GM12891 (cell line): ENCODE data around the gene RBM38.

Source experiments
- DNase-seq: peaks from one replicate; pipeline ENCODE4 v3.0.0; 2011; ENCODE audit warnings: low spot score; ENCODE audit not compliant: insufficient read length
- FAIRE-seq: peaks from 2 replicates; lab custom pipeline; 2011; peaks lifted over from hg19 to GRCh38; lab: Jason Lieb, UNC
- PAX5 ChIP-seq: IDR thresholded peaks from 2 replicates; pipeline ENCODE4 v1.6.1; 2011; ENCODE audit warnings: low read length, moderate library complexity, mild to moderate bottlenecking; ENCODE audit not compliant: insufficient read depth, severe bottlenecking
- POLR2A ChIP-seq: IDR thresholded peaks from 2 replicates; pipeline ENCODE4 v1.6.1; 2011; ENCODE audit warnings: low read depth, low read length, control low read depth
- POLR2AphosphoS5 ChIP-seq: IDR thresholded peaks from 2 replicates; pipeline ENCODE4 v1.6.1; 2011; ENCODE audit warnings: low read depth, low read length, control low read depth
- POU2F2 ChIP-seq: IDR thresholded peaks from 2 replicates; pipeline ENCODE4 v1.6.1; 2011; ENCODE audit warnings: low read depth, mild to moderate bottlenecking, control low read depth, low read length, moderate library complexity
- SPI1 ChIP-seq: IDR thresholded peaks from 2 replicates; pipeline ENCODE4 v1.6.1; 2011; ENCODE audit warnings: low read depth, low read length, control low read depth
- TAF1 ChIP-seq: IDR thresholded peaks from 2 replicates; pipeline ENCODE4 v1.6.1; 2011; ENCODE audit warnings: low read depth, low read length, control low read depth

Gene RBM38

GRCh38 chr20:57420571-57421252 lies 29.5 kb downstream of the RBM38 start:
- FAIRE-seq (no peak), DNase-seq (no peak)
- TF ChIP-seq PAX5: no peak
- no peak for TF ChIP-seq POLR2A
- TF ChIP-seq TAF1: no peak
- no peak for TF ChIP-seq SPI1
- no peak for TF ChIP-seq POLR2AphosphoS5
- TF ChIP-seq POU2F2: no peak

- DNase-seq (no peak), FAIRE-seq (no peak)
- TF ChIP-seq PAX5 (no peak), POLR2A (no peak), POLR2AphosphoS5 (no peak), POU2F2 (no peak), SPI1 (no peak), TAF1 (no peak)
These were observed 30.3 kb downstream of the RBM38 start for GRCh38 chr20:57421253-57422220.

DNA sequence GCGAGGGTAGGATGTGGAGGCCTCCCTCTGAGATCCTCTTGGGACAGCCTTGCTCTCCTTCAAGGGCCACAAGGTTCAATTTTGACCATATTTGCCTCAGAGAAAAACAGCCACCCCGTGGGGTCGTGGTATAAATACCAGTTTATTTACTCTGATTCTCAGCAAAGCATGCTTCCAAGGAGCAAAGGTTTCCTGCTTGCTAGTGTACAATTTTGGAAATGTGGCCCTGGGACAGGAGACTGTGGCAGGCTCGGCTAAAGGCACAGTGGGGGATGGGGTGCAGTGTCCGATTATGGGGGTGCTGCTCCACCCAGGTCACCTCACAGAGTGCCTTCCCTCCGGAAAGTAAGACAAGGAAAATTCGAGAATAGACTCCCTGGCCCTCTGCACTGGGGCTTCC lies 31.1 kb downstream of the RBM38 start:
- no peak for DNase-seq
- TF ChIP-seq PAX5 (no peak), TAF1 (no peak), POU2F2 (no peak), POLR2A (no peak), POLR2AphosphoS5 (no peak), SPI1 (no peak)
- FAIRE-seq: no peak

GRCh38 chr20:57425150-57426013 lies 34.2 kb downstream of the RBM38 start:
- DNase-seq (peak; percentile 48), FAIRE-seq (peak; percentile 16)
- no peak for TF ChIP-seq POU2F2
- TF ChIP-seq PAX5: no peak
- TF ChIP-seq POLR2A: no peak
- TF ChIP-seq TAF1: no peak
- TF ChIP-seq SPI1: no peak
- TF ChIP-seq POLR2AphosphoS5: no peak

DNA sequence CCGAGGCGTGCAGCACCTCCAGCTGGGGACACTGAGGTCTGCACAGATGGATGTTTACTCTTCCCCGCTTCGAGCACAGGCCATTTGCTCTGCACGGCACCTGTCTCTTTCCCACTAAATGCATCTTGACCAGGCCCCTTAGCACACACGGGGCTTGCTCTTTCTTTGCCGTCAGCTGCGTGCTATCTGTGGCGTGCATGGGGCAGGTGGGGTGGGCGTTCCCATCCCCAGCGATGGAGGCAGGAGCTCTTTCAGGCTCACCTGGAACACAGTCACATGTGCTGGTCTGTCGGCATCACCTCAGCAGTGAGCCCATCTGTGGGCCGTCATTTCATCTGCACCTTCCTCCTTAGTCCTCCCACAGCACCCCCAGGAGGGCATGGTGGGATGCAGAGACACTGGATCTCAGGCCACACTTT lies 35.1 kb downstream of the RBM38 start:
- DNase-seq (no peak), FAIRE-seq (no peak)
- TF ChIP-seq TAF1: no peak
- TF ChIP-seq POLR2A: no peak
- no peak for TF ChIP-seq POLR2AphosphoS5
- no peak for TF ChIP-seq SPI1
- TF ChIP-seq PAX5: no peak
- no peak for TF ChIP-seq POU2F2

GRCh38 chr20:57426831-57427230 lies 35.6 kb downstream of the RBM38 start:
- FAIRE-seq (no peak), DNase-seq (no peak)
- TF ChIP-seq PAX5: no peak
- TF ChIP-seq POLR2AphosphoS5: no peak
- no peak for TF ChIP-seq SPI1
- no peak for TF ChIP-seq TAF1

DNA sequence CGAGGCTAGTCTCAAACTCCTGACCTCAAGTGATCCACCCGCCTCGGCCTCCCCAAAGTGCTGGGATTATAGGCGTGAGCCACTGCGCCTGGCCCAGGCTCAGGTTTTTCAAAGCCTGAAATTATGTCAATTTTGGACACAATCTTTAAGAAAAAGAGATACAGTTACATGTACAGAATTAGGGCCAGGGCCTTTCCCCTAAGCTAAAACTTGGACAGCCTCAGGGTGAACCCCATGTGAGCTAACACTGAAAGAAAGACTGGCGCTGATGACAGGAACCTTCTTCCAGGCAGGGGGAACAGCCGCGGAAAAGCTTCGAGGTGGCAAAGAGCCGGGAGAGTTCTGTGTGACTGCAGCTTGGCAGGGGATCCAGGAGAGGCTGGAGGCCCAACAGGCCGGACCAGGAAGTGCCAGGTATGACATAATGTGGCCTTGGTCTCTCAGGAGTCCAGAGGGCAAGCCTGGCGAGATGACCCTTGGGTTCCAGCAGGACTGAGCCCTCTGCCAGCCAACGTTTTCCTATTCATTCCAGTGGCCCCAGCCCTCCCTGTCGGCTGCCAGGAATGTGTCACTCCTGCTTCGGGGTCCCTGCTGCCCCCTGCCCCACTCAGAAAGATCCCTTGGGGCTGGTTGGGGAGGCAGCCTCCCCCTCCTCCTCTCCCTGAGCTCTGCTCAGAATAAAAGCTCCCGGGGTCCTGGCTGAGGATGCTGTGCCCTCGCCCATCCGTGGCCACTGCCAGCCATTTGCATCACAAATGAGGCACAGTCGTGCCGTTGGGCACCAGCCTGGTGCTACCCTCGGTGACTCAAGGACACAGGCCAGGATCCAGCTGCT lies 37.3 kb downstream of the RBM38 start:
- DNase-seq (no peak), FAIRE-seq (no peak)
- TF ChIP-seq TAF1: no peak
- no peak for TF ChIP-seq POU2F2
- TF ChIP-seq SPI1: no peak
- no peak for TF ChIP-seq PAX5
- no peak for TF ChIP-seq POLR2A
- no peak for TF ChIP-seq POLR2AphosphoS5

GRCh38 chr20:57429159-57429496 lies 37.9 kb downstream of the RBM38 start:
- no peak for FAIRE-seq
- TF ChIP-seq PAX5: no peak
- no peak for TF ChIP-seq SPI1
- TF ChIP-seq POU2F2: no peak
- TF ChIP-seq POLR2A: no peak
- no peak for TF ChIP-seq POLR2AphosphoS5
- TF ChIP-seq TAF1: no peak
- DNase-seq: no peak
